Inflammatory macrophage (primary cell): ENCODE data around the gene TNIP3.

ENCODE experiments used
- DNase-seq, 2 donors: peaks; one replicate each; pipeline ENCODE4 v3.0.0-alpha.2; 2020 to 2022

The TNIP3 gene

DNA sequence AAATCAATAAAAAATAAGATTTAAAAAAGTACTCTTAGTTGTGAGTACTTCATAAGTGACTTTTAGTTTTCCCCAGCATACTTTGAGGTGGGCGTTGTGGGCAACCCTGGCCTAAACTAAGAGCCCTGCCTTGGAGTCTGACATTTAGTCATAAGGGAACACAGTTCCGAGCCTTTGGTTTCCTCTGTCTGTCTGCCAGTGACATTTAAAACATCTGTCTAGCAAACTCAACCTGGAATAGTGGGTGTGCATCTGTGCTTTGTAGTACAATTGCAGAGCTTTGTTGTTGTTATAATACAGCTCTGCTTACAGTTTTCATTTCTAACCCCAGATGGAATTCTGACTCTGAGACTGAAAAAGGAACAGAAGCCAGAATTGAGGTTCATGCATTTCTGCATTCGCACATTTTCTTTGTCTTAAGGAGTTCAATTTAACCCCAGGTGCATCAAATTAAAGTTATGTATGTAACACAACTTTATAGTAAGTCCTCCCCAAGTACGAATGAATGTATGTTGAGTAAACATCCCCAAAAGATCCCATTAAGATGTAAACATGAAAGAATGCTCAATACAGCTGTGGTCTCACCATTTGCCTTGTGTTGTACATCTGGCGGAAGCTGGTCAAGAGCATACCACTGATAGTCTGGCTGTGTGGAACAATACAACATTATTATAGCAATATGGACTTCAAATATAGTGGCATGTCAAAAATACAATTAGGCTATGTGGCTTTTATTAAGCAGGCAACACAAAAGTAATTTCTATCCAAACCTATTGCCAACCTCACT lies 25.9 kb downstream of the TNIP3 start:
- no peak for DNase-seq

DNA sequence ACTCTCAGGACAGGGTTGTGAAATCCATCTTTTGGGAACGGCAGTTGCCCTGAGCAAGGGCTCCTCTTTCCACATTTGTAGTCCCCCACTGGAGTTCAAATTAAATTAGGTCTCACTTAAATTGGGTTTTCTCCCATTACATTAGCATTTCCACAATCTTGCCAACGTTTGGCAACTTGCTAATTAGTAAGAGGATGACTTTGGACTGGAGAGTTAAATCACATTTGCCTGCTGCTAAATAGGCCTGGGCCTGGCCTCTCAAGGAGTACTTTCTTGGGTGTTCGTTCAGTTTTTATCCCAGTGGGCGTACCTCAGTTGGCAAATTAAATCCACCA lies 33.8 kb downstream of the TNIP3 start:
- no peak for DNase-seq

DNA sequence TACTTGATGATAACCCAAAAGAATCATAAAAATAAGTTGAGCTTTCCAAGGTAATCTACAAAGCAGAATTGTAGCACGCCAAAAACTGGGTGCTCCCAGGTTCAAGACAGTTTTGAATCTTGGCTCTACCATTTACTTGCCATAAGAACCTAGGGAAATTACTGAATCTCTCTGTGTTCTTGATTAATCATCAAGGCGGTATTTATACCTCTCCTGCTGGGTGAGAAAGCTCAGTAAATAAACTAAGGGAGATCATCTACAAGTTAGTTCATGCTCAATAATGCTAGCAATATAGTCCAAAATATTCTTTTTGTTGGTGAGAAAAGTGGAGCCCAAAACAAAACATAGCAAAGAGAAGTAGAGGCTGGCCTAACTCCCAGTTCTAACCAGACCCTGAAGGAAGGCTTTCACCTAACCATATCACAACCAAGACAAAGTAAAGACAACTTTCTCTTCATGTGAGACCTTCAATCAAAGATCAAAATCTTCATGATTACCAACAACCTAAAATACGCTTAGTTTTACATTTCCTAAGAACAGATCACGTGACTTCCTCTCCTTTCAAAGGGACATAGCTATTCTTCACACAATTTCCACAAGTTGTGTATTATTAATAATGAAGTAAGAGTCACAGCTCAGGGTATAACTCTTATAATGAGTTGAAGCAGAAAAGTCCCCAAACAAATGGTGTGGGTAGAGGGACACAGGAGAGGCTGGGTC lies 34.4 kb downstream of the TNIP3 start:
- peak in 1 of 2 donors; percentile 3 for DNase-seq

- no peak for DNase-seq
Measured at GRCh38 chr4:121127100-121127499, 37.0 kb downstream of the TNIP3 start.

DNA sequence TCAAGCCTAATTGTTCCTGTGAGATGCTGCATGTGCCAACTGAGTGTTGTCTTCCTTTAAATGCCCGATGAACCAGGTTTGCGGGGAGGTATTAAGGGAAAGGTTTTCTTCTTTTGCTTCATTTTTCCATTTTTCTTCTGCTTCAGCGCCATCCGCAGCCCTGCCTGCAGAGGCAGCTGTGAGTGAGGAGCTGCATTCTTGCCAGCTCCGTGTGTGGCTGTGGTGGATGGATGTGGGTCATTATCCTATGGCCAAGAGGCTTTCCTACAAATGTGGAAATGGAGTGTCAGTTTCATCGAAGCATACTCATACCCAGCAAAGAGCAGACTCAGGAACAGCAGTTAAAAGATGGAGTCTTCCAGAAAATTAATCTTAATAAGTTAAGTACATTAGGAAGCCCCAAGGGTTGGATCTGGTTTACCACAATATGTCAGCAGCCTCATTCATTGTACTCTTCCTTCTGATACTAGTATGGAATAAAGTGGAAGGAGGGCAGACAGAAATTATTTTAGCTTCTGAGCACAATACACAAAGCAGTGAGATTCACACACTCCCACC lies 37.6 kb downstream of the TNIP3 start:
- no peak for DNase-seq

DNA sequence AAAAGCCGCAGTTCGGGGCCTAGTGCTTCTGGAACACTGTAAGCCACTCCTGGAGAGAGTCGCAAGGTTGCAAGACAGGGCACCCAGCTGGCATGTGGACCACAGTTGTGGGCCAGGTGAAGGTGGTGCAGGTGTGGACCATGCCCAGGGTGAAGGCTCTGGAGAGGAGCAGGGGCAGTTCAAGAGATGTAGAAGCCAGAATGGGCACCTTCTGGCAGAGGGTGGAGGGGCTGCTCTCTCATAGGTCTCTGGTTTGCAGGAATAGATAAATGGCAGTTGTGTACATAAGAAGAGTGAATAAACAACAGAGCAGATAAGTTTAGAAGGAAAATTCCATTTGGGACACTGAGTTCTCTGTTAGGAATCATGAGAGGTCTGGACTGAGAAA lies 38.6 kb downstream of the TNIP3 start:
- no peak for DNase-seq

GRCh38 chr4:121122661-121123060 lies 41.5 kb downstream of the TNIP3 start:
- DNase-seq = no peak

- no peak for DNase-seq
Measured at GRCh38 chr4:121119715-121120114, 44.4 kb downstream of the TNIP3 start.

- no peak for DNase-seq
Measured at GRCh38 chr4:121118344-121118743, 45.8 kb downstream of the TNIP3 start.

- DNase-seq = no peak
Measured at GRCh38 chr4:121114756-121115155, 49.4 kb downstream of the TNIP3 start.

GRCh38 chr4:121112530-121112929 lies 51.6 kb downstream of the TNIP3 start:
- DNase-seq = no peak

- no peak for DNase-seq
Measured at GRCh38 chr4:121108557-121108956, 55.6 kb downstream of the TNIP3 start.

DNA sequence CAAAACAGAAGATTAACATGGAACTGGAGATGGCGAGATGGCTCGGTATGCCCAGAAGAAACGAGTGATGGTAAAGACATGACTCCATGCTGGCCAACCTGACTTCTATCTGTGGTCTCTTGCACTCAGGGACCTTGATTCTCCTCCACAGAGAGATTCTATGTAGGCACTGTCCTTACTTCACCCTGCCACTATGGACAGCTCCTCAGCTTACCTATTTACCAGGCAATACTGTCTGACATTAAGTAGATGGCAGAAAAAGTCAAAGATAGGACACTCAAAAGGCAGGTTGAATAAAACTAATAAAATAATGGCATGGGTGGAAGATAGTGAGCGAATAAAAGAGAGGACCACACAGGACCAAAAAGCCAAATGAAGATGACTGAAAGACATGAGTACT lies 56.6 kb downstream of the TNIP3 start:
- no peak for DNase-seq

DNA sequence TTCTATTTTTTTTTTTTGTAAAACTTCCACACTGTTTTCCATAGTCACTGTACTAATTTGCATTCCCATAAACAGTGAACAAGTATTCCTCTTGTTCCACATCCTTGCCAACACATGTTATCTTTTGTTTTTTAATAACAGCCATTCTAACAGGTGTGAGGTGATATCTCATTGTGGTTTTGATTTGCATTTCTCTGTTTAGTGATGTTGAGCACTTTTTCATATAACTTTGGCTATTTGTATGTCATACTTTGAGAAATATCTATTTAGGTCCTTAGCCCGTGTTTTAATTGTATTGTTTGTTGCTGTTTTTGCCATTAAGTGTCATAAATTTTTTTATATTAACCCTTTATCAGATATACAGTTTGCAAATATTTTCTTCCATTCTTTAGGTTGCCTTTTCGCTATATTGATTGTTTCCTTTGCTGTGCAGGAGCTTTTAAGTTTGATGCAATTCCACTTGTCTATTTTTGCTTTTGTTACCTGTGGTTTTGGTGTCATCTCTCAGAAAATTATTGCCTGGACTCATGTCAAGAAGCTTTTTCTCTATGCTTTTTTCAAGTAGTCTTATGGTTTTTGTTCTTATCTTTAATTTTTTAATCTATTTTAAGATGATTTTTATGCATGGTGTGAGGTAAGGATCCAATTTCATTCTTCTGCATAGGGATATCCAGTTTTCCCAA lies 63.9 kb downstream of the TNIP3 start:
- DNase-seq = no peak

GRCh38 chr4:121098266-121098665 lies 65.9 kb downstream of the TNIP3 start:
- DNase-seq = no peak

GRCh38 chr4:121096629-121097028 lies 67.5 kb downstream of the TNIP3 start:
- peak in 1 of 2 donors; percentile 60 for DNase-seq

DNA sequence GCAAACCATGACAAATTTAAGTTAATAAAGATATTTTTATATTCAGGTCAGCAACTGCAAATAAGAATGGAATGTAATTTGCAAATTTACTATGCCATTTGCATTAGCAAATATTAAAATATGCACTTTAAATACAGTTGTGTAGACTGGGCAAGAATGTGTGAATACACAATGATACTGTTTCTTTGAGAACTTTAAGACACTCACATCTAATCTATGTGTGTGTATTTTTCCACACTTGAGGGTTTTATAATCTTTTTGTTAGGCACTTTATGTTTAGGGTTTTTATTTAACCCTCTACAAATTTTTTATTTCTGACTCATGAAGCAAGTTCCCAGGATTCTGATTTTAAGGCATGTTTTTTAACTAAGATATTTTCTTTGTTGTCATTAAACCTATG lies 67.9 kb downstream of the TNIP3 start:
- no peak for DNase-seq

DNA sequence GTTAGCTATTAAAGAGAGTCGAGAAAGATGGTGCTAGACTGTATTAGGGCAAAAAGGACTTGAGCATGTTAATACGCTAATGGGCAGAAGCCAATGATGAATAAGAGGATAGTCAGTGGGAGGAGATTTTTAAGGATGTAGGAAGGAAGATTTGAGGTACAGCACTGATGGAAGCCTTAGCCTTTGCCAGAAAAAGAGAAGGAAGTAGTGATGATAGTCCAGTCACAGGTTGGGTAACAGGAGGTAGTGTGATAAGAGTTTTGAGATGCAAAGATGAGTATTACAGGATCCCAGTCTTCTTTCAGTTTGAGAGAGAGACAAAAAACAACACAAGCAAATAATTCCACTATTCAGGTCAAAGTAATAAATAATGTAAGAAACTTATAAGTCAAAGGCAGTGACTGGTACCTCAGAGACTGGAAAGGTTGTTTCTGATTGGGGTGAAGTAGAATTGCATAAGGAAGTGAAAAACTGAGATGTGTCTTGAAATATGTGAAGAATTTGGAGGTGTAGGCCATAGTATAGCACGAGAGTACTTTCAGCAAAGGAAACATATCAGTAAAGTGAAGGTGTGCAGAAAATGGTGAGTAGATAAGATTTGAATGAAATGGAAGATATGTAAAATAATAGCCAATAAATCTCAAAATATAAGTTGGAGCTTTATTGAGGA lies 69.7 kb downstream of the TNIP3 start:
- DNase-seq = no peak

DNA sequence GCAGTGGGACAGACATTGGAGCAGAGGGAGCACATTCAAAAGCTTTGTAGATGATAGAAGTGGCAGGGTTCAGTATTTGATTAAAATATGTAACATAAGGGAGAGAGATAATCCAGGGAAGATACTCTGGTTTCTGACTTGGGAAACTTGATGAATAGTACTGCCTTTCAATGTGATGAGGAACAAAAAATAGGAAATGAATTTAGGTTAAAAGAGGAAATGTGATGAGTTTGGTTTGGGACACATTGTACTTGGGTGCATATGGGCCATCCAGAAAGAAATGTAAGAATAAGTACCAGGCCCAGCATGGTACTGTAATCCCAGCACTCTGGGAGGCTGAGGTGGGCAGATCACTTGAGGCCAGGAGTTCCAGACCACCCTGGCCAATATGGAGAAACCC lies 70.9 kb downstream of the TNIP3 start:
- peak; percentile 22 to 50 for DNase-seq

DNA sequence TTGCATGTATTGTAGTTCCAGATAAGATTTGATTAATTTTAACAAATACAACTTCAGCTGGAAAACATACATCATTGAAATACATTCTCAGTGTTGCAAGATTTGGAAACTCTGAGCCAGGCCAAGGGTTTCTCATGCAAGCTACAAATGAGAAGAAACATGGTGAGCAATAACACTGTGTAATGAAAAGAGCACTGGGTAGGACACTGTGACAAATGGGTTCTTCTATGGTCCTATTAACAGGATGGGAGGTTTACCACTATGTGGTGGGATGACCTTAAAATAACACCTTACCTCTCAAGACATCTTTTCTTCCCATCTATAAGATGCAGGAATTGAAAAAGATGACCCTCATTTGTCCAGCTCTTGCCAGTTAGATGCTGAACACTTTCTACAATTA lies 72.2 kb downstream of the TNIP3 start:
- no peak for DNase-seq

- DNase-seq = no peak
Measured at GRCh38 chr4:121088867-121089266, 75.3 kb downstream of the TNIP3 start.
